Fibroblast of lung (primary cell): ENCODE measurements around the gene LYSMD3.

Experiments
- EZH2 ChIP-seq: IDR thresholded peaks from 2 replicates; pipeline ENCODE4 v1.5.1; 2012; ENCODE audit warnings: low read length, control low read depth, mild to moderate bottlenecking; ENCODE audit errors: missing control alignments
- TF ChIP-seq, protein P1 (sequence below), 2 donors: IDR thresholded peaks in 1 of 2; conservative IDR thresholded peaks in 1 of 2; 1 replicate in 1 of 2; 2 replicates in 1 of 2; pipeline ENCODE4 v1.5.1; 2011 to 2012; ENCODE audit warnings: low read length in 2 of 2, control low read depth in 1 of 2, inconsistent platforms in 1 of 2, low read depth in 1 of 2, mild to moderate bottlenecking in 1 of 2

DNA sequence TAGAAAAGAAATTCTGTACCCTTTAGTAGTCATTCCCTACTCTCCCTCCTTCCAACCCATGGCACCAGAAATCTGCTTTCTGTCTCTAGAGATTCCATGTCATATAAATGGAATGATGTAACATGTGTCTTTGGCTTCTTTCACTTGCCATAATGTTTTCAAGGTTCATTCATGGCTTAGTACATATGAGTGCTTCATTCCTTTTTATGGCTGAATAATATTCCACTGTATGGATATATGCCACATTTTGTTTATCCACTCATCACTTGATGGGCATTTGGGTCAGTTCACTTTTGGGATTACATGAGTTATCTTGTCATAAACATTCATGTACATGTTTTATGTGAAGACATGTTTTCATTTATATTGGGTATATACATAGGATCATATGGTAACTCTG lies 35.3 kb downstream of the LYSMD3 start:
- TF ChIP-seq, protein P1, sequence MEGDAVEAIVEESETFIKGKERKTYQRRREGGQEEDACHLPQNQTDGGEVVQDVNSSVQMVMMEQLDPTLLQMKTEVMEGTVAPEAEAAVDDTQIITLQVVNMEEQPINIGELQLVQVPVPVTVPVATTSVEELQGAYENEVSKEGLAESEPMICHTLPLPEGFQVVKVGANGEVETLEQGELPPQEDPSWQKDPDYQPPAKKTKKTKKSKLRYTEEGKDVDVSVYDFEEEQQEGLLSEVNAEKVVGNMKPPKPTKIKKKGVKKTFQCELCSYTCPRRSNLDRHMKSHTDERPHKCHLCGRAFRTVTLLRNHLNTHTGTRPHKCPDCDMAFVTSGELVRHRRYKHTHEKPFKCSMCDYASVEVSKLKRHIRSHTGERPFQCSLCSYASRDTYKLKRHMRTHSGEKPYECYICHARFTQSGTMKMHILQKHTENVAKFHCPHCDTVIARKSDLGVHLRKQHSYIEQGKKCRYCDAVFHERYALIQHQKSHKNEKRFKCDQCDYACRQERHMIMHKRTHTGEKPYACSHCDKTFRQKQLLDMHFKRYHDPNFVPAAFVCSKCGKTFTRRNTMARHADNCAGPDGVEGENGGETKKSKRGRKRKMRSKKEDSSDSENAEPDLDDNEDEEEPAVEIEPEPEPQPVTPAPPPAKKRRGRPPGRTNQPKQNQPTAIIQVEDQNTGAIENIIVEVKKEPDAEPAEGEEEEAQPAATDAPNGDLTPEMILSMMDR (conservative IDR thresholded peaks at IDR 0.05 in 1 of 2, IDR thresholded peaks at IDR 0.05 in 1 of 2; ENCODE audit: low read depth in 1 of 2, low read length in 2 of 2) = no peak
- TF ChIP-seq EZH2 = no peak
